DND-41 (cell line): ENCODE results near the gene NXN.

Experiments
- CTCF ChIP-seq: IDR thresholded peaks from 2 replicates; pipeline ENCODE4 v1.5.1; 2012; ENCODE audit warnings: borderline replicate concordance, low read length, moderate library complexity, mild to moderate bottlenecking; ENCODE audit not compliant: poor library complexity, severe bottlenecking; ENCODE audit errors: extremely low read depth
- EZH2 ChIP-seq: IDR thresholded peaks from 3 replicates; pipeline ENCODE4 v1.6.1; 2012; ENCODE audit warnings: borderline replicate concordance, low read depth, mild to moderate bottlenecking, moderate library complexity, low read length, inconsistent platforms; ENCODE audit not compliant: severe bottlenecking

DNA sequence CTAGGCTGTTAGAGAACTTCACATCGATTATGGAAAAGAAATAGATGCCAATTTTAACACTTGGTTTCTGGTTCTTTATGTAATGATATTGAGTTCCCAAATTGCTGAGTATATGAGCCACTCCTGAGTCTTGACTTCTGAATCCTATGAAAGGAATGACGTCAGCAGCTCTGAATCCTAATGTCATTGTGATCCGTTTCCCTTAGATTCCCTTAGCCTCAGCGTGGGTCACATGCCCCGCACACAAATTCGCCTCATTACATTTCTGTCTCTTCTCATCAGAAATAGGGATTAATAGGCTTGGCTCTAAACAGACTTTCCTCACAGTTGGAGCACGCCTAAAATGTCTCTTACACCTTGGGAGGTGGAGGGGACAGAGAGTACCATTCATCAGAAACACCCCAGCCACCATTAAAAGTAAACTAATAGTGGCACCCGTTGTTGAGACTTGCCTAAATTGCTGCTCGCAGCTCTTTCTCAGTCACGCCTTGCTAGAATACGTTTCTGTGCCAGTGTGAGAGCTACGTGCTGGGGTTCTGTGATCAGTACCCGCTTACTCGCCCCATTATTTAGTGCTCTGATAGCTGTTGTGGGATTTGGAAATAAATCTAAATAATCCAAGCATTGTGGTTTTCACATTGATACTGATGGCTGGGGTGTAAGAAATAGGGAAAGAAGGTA, 190.3 kb downstream of the NXN start:
- TF ChIP-seq CTCF (no peak), EZH2 (no peak)
